Urothelium cell line (cell line): ENCODE results near the gene DPAGT1.
A peak's percentile ranks its signal among the peaks of the same experiment; 100 is the strongest.
"Not testable (repeated sequence)": the region's sequence is repeated elsewhere in the genome, so short reads cannot be mapped to it uniquely, and the experiment has no call there.

ENCODE experiments used
- DNase-seq: peaks from one replicate; pipeline ENCODE4 v3.0.0; 2011; ENCODE audit warnings: low spot score, mixed read lengths
- FAIRE-seq: peaks from 2 replicates; lab custom pipeline; 2011; peaks lifted over from hg19 to GRCh38; lab: Jason Lieb, UNC

DPAGT1 gene

GRCh38 chr11:119116235-119116594, 14.6 kb upstream of the DPAGT1 start:
- no peak for DNase-seq
- FAIRE-seq, result no peak

GRCh38 chr11:119115484-119116234, 14.0 kb upstream of the DPAGT1 start:
- DNase-seq, result no peak
- no peak for FAIRE-seq

GRCh38 chr11:119114351-119114750, 12.7 kb upstream of the DPAGT1 start:
- FAIRE-seq (no peak), DNase-seq (no peak)

- DNase-seq (no peak), FAIRE-seq (no peak)
These were observed 12.1 kb upstream of the DPAGT1 start for GRCh38 chr11:119113716-119114115.

GRCh38 chr11:119112314-119113020, 10.8 kb upstream of the DPAGT1 start:
- no peak for DNase-seq
- no peak for FAIRE-seq

- no peak for FAIRE-seq
- DNase-seq, result no peak
These were observed 9.8 kb upstream of the DPAGT1 start for GRCh38 chr11:119111361-119111925.

GRCh38 chr11:119110439-119110838, 8.8 kb upstream of the DPAGT1 start:
- no peak for DNase-seq
- FAIRE-seq, result no peak

GRCh38 chr11:119109843-119110242, 8.2 kb upstream of the DPAGT1 start:
- FAIRE-seq (no peak), DNase-seq (no peak)

- FAIRE-seq, result no peak
- no peak for DNase-seq
These were observed 7.2 kb upstream of the DPAGT1 start for GRCh38 chr11:119108857-119109221.

GRCh38 chr11:119108146-119108856, 6.6 kb upstream of the DPAGT1 start:
- FAIRE-seq (no peak), DNase-seq (no peak)

GRCh38 chr11:119107538-119108145, 6.0 kb upstream of the DPAGT1 start:
- no peak for DNase-seq
- FAIRE-seq, result no peak

GRCh38 chr11:119106564-119107537, 5.2 kb upstream of the DPAGT1 start, which contains the start of gene C2CD2L:
Gene C2CD2L (plus strand): TSS chr11:119107344. CDS start chr11:119107742, 398 bp downstream.
- FAIRE-seq, result no peak
- peak; percentile 89 for DNase-seq

- no peak for DNase-seq
- FAIRE-seq, result no peak
These were observed 2.1 kb upstream of the DPAGT1 start for GRCh38 chr11:119103793-119104192.

- not testable (repeated sequence) for DNase-seq, FAIRE-seq
These were observed 1.6 kb upstream of the DPAGT1 start for GRCh38 chr11:119103161-119103664.

- FAIRE-seq (no peak), DNase-seq (no peak)
These were observed 477 bp downstream of the DPAGT1 start for GRCh38 chr11:119100994-119101758.

- FAIRE-seq, result no peak
- no peak for DNase-seq
These were observed 1.2 kb downstream of the DPAGT1 start for GRCh38 chr11:119100246-119100970.

- FAIRE-seq (no peak), DNase-seq (no peak)
These were observed 1.9 kb downstream of the DPAGT1 start for GRCh38 chr11:119099711-119100110.
